Activated CD8-positive, alpha-beta T cell treated with anti-CD3 and anti-CD28 coated beads for 36 hours (primary cell): ENCODE results near the gene BLTP3A. TPM values are rescaled to one million over a fixed set of nuclear protein-coding genes. Genes with fewer than 3 reads are reported as not detected.

ENCODE experiments used
- total RNA-seq, 2 experiments: library from RNA; stranded (reverse); gene quantifications; one replicate each; pipeline ENCODE4 v1.2.3, GENCODE V29; 2021

The BLTP3A gene
- total RNA-seq, 2 experiments from 2014 or later: 14.0 to 15.0 TPM

Other genes starting within 250 kb of the BLTP3A start
- not detected for gene SPDEF, start 235.8 kb upstream of the BLTP3A start, total RNA-seq
- 10 to 100 TPM; 45.3 to 51.8 TPM for gene ILRUN, start 95.3 kb upstream of the BLTP3A start, total RNA-seq
- gene SNRPC, start 34.6 kb upstream of the BLTP3A start, total RNA-seq: 100 to 1,000 TPM; 170 to 179 TPM
- gene TAF11, start 96.0 kb downstream of the BLTP3A start, total RNA-seq: 10 to 100 TPM; 29.3 to 29.4 TPM
- 1 to 10 TPM; 6.0 to 6.7 TPM for gene ANKS1A, start 97.2 kb downstream of the BLTP3A start, total RNA-seq